GM23248 (cell line): ENCODE results near the gene LSM14A.

Experiments
- EZH2 ChIP-seq: fragments of 200-600 bp; sonication (generic); IDR thresholded peaks from 2 replicates; pipeline ENCODE4 v1.6.1; 2018; ENCODE audit warnings: antibody characterized with exemption, mild to moderate bottlenecking; ENCODE audit not compliant: insufficient read depth, poor library complexity, severe bottlenecking
- EZH2phosphoT487 ChIP-seq: fragments of 200-600 bp; sonication (generic); IDR thresholded peaks from 2 replicates; pipeline ENCODE4 v1.6.1; 2018; ENCODE audit warnings: antibody characterized with exemption, moderate library complexity, mild to moderate bottlenecking, low read depth; ENCODE audit not compliant: insufficient read depth

GRCh38 chr19:34189199-34189916 lies 17.1 kb downstream of the LSM14A start:
- no peak for TF ChIP-seq EZH2phosphoT487
- TF ChIP-seq EZH2: no peak
